Choroid plexus epithelial cell (primary cell): Measurements from ENCODE around the gene VTI1A.

Source experiments
- DNase-seq: peaks from one replicate; pipeline ENCODE4 v3.0.0-alpha.2; 2010; ENCODE audit warnings: low read depth
- H3K4me3 ChIP-seq: 2 replicates; pipeline ENCODE4 v1.5.1; 2011; ENCODE audit warnings: low read depth, mild to moderate bottlenecking, control low read depth, low read length, moderate library complexity
- TF ChIP-seq, protein P1 (sequence below): conservative IDR thresholded peaks from 2 replicates; pipeline ENCODE4 v1.5.1; 2011; ENCODE audit warnings: low read depth, mild to moderate bottlenecking, control low read depth, inconsistent platforms, low read length, moderate library complexity

Gene VTI1A

DNA sequence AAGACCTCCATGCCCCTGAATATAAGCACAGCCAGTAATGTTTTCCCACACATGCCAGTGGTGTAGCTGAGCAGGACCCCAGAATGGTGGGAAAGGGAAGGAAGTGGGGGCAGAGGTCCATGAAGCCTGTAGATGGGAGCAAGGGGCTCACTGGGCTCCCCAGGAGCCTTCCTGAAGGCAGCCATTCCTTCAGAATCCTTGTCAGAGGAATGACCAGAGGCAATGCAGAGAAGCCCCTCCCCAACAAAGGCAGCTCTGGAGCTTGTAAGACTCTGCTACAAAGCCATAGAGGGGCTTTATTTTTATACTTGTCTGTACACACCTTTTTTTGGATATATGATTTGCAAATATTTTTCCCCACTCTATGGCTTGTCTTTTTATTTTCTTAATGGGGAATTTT is 338.1 kb downstream of the VTI1A start:
- DNase-seq: no peak
- TF ChIP-seq, protein P1, sequence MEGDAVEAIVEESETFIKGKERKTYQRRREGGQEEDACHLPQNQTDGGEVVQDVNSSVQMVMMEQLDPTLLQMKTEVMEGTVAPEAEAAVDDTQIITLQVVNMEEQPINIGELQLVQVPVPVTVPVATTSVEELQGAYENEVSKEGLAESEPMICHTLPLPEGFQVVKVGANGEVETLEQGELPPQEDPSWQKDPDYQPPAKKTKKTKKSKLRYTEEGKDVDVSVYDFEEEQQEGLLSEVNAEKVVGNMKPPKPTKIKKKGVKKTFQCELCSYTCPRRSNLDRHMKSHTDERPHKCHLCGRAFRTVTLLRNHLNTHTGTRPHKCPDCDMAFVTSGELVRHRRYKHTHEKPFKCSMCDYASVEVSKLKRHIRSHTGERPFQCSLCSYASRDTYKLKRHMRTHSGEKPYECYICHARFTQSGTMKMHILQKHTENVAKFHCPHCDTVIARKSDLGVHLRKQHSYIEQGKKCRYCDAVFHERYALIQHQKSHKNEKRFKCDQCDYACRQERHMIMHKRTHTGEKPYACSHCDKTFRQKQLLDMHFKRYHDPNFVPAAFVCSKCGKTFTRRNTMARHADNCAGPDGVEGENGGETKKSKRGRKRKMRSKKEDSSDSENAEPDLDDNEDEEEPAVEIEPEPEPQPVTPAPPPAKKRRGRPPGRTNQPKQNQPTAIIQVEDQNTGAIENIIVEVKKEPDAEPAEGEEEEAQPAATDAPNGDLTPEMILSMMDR: no peak
- no peak overlapping the region for H3K4me3 ChIP-seq

DNA sequence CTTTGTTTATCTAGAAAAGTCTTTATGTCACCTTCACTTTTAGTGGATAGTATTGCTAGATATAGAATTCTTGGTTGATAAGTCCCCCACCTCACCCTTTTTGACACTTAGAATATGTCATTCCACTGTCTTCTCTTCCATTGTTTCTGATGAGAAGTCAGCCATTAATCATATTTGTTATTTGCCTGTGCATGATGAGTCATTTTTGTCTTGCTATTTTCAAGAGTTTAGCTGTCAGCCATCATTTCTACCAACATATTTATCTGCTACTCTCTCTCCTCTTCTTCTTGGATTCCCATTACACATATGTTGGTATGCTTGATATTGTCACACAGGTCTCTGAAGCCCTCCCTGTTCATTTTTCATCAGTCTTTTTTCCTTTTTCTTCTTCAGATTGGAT is 342.2 kb downstream of the VTI1A start:
- TF ChIP-seq, protein P1: no peak
- no peak overlapping the region for H3K4me3 ChIP-seq
- no peak for DNase-seq

DNA sequence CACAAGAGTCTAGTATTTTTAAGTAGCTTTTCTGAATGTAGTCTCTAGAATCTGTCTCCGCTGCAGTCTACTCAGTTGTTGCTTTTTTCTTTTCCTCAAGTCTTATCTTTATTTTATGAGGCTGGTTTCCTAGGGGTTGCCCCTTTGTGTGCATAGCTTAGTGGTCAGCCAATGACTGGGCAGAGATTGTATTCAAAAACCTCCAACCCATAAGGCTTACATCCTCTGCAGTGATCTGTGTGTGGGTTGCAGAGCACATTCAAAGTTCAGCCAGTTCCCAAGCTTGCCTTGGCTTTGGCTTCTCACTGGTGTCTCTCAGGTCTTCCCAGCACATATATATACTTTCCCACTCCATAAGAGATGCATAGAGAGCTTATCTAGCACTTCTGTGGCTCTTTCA is 343.0 kb downstream of the VTI1A start:
- H3K4me3 ChIP-seq: no peak overlapping the region
- no peak for DNase-seq
- TF ChIP-seq, protein P1: no peak

DNA sequence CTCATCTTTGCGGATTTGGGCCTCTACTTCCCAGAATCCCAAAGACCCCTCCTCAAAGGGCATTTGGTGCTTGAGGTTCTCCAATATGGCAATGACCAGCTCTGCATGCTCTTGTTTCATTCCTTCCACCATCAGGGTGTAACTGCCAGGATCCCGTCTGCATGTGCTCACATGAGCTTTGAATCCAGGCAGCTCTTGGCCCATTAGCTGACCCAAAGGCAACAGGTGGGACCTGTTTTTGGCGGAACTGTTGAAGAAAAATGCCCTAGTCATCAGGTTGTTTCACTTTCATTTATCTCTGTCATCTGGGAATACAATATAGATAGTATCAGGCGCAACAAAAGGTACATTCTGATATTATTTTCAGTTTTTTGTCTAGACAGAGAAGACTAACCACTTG is 343.9 kb downstream of the VTI1A start:
- TF ChIP-seq, protein P1: no peak
- no peak for DNase-seq
- no peak overlapping the region for H3K4me3 ChIP-seq

DNA sequence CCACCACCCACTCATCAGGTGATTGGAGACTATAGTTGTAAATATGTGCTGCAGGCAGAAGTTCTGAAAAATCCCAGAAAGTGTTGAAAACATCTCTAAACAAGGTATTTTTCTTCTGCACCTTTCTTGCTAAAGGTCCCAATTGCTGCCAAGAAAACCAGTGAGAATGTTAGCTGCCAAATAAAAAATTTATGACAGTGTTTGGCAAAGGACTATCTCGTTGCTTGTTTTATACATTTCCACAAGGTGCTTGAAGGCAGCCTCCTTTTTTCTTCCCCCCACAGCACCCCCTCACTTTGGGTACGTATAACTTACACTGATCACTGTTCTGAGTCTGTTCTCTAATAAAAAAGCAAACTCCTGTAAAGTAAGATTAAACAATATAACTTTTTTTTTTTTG is 344.4 kb downstream of the VTI1A start:
- no peak for DNase-seq
- no peak overlapping the region for H3K4me3 ChIP-seq
- TF ChIP-seq, protein P1: no peak

DNA sequence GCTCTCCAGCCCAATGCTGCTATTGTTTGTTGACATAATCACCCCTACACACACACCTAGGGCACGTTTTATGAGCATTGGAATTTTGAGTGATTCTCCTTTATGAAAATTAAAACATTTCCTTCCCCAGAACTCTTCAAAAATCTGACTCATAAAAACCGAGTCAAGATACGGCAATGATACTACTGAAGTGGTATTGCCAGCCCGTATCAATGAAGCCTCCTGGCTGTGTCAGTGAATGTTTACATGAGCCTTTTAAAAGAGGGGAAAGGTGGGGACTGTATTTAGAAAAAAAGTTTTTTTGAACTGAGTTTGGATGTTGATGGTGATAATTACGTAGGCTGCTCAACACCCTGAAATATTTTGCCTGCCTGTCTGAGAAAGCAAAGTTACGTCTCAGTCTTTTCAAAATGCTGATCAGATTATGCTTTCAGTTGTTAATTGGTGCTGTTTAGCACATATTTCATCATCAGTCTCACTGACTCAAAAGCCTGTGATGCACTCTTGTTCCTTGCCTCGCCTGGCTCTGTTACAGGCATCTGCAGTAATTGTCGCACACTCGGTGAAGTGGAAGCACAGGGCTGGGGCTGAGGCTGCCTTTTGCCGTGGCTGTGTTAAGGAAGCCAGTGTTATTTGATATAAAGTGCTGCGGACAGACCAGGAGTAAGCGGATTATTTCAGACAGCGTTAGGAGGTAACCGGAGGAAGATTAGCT is 345.6 kb downstream of the VTI1A start:
- H3K4me3 ChIP-seq: peak overlapping the region; percentile 18
- TF ChIP-seq, protein P1: no peak
- DNase-seq: peak; percentile 72

DNA sequence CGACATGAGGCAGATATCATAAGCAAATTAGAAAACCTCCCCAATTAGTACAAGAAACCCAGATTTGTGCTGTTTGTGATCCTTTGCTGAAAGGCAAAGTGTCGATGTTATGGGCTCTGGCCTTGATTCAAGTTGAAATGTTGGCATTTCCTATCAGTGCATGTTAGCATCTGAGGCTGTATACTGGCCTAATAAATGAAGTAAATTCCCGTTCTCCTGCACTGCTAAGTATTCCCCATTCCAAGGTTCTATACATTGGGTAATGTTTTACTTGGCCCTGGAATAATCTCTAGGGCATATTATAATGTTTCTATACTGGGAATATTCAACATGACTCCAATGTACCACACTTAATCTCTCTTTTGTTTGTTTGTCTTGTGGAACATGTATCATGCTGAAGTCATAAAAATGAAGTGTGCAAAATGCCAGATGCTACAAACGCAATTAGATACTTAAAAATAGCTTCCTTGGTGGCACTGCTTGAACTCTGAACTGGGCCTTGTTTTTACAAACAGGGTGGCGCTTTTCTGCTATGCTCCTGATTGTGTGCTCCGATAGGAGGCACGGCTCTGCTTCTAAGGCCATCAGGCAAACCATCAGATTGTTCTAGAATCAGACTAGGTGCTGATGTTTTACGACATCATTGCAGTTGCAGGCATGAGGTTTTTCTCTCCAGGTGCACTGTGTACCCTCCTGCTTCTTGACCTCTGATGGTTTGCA is 346.3 kb downstream of the VTI1A start:
- DNase-seq: peak; percentile 26
- TF ChIP-seq, protein P1: no peak
- H3K4me3 ChIP-seq: no peak overlapping the region
